Superior temporal gyrus (tissue), 1 donor: ENCODE results near the gene EIF1B.
A peak's percentile ranks its signal among the peaks of the same experiment; 100 is the strongest.

ENCODE experiments used
- DNase-seq: peaks from one replicate; pipeline ENCODE4 v3.0.0-alpha.2; 2016; ENCODE audit errors: extremely low spot score

Gene EIF1B

DNA sequence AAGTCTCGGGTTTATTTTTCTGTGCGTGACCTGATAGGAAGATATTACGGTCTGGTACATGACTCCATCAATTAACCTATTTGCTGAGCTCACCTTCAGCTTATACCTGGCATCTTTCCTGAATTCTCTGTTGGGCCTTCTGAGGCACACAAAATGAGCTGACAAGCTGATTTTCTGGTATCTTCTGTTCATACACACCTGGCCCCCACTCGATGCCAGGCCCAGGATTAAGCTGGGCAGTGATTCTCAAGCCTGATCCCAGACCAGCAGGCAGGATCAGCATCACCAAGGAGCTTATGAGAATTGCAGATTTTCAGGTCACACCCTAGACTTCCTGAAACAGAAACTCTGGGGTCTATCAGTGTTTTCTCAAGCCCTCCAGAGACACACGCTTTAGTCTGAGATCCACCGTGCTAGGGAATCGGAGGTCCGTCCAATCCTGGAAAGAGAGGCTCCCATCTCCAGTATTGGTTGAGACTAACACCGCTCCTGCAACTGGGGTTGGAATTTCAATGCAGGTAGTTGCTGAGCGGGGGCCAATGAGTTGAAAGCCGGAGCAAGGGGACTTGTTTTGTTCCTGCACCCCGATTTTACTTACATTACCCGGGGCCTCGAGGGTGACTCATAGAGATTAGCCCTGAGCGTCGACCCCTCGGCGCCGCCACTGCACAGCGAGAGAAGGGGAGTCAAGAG lies 636 bp upstream of the EIF1B start:
- no peak for DNase-seq

DNA sequence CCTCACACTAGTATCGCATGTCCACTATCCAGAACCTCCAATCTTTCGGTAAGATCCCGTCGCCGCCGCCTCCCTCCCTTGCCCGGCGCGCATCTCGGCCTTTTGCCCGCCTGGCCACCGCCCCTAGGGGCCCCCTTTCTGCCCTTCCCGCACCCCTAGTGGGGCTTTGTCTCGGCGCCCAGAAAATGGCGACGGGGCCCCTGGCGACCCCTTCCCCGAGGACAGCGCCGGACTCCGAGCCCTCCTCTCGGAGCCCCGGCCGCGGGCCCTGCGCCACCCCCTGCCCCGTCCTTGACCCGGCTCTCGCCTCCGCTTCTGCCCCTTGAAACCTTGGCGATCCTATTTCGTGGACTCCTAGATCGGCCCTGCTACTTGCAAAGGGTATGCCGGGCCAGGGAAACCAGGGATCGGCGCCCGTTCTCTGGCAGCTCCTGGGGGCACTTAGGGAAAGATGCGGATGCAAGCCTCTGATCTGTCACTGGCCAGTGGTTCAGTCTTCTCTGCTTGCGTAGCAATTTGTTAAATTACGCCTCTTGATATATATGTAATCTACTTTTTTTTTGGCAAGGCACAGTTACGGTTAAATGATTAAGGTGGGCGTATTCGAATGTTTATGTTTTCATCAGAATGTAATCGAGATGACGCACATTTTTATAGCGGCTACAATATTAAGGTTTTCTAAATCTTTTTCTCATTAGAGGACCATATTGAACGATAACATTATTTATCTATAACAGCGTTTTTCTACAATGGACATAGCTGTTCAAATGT lies 603 bp downstream of the EIF1B start:
- peak; percentile 62 for DNase-seq

DNA sequence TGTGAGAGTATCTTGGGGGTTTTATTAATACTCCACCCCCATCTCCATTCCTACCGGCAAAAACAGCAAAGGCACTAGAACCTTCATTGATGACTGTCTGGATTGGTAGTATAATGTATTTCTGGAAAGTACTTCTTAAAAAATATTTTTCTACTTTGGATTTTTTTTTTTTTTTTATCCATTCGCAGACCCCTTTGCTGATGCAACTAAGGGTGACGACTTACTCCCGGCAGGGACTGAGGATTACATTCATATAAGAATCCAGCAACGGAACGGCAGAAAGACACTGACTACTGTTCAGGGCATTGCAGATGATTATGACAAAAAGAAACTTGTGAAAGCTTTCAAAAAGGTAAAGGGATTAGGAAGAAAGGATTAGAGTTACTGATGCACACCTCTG lies 1.2 kb downstream of the EIF1B start:
- DNase-seq = peak; percentile 59

DNA sequence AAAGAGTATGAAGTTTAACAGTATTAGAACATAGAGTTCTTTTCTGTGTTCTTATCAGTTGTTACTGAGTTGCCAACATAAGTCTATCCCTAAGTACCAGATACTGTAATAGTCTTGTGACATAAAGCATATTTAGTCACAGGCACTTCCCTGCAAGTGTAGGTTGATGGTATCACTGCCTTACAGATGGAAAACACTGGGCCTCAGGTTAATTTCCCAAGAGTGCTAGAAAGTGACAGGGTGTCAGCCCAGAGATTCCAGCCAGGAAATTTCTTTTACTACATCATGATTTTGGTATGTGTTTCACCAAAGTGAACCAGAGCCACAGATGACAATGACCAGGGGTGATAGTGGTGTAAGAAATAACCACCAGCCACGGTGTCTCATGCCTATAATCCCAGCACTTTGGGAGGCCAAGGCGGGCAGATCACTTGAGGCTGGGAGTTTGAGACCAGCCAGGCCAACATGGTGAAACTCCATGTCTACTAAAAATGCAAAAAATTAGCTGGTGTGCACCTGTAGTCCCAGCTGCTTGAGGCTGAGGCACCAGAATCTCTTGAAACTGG lies 3.2 kb downstream of the EIF1B start:
- DNase-seq = peak; percentile 33

DNA sequence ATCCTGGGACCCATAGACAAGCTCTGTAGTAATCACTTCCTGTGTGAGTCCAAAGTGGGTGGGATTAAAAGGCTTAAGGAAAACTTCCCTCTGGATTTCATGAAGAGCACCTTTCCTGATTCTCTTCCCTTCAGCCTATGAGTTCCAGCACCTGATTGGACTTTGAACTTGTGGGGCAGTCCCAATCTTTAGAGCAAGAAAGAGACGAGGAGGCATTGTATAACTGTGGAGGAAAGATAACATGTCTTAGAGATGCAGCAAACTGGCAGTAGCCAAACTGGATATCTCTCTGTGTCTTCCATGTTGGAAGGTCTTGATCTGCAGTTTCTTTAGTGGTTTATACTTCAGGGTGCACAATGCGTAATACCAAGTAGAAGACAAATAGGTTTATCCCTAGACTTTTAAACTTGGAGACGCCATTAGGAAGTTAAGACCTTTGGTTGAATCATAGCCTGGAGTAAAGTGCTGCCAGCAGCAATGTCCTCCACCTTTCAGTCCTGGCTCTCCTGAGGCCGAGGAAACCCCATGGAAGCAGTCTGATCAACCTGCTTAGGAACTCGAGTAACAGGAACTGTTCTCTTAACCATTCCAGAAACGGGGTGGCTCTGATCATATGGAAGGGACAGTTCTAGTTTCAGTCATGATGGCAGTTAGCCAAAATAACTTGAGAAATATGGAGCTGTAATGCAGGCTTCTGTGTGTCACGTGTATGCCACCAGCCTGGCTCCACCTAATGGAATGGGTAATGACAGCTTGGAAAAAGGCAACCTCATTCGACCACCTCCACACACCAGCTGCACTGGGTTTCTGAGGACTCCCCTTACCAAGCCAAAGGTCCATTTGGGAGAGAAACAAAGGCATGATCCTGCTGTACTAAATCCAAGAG lies 4.7 kb downstream of the EIF1B start:
- DNase-seq = no peak

DNA sequence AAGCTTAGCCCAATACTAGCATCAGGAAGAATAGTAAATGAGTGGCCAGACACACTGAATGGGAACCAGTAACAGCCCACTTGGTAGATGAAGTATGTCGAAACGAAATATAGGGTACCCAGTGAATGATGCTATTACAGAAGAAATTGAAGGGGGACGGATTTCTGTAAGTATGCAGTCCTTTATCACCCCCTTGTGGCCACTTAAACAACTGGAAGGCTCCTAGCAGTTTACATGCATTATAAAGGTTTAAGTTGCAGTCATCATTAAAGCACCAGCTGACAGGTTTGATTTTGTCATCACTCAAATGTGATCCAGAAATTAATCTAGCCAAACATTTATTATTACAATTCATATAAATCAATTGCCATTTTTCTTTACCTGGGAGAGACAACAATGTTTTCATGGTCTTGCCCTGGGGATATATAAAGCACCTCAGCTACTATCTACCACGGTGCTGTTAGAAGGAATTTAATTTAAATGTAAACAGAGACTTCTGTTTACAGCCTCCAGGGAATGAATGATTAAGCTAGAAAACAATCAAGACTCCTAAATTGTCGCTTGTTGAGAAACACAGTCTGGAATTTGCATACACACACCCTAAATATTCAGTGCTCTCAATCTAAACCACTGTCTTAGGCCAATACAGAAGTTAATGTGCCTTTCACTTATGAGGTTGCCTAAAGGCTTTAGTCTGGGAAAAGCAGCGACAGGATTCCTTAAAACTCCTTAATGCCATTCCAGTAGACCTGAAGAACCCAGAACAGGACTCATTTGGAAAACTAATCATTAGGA lies 7.8 kb downstream of the EIF1B start:
- peak; percentile 94 for DNase-seq

DNA sequence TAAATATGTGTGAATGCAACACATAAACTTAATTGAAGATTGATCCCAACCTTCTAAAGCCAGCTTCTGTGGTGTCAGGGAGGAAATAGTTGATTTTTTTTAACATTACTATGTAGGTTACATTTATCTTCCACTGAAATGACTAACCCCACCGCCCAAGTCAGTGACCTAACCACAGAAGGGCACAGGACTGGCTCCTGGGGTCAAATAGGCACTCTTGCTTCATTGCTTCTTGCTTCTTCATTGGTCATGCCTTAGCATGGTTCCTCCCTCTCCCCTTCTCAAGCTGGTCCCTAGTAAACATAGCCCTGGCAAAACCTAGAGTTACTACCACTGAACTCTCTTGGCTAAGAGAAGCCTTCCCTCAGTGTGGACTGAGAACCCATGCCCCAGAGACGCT lies 12.3 kb downstream of the EIF1B start:
- no peak for DNase-seq

DNA sequence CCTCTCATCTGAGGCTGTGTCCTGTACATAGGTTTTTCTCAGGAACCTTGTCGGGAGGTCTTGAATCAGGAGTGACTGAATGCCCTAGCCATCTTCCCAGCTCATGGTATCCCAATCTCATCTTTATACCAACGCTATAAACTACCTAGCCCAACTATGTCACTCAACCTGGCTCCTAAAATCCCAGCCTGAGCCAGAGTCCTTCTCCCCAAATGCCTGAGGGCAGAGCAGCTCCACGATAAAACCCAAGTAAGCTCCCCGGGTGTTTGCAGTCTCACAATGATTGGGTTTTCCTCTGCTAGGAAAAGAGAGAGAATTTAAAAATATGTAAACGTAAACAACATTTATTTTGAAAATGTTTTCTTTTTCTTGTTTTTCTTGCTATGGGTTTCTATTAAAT lies 14.4 kb downstream of the EIF1B start:
- DNase-seq = no peak

DNA sequence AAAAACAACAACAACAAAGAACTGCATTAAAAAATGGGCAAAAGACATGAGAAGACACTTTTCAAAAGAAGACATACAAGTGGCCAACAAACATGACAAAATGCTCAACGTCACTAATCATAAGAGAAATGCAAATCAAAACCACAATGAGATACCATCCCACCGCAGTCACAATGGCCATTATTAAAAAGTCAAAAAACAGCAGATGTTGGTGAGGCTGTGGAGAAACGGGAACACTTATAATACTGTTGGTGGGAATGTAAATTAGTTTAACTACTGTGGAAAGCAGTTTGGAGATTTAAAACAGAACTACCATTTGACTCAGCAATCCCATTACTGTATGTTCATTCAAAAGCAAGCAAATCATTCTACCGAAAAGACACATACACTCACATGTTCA lies 15.1 kb downstream of the EIF1B start:
- no peak for DNase-seq

DNA sequence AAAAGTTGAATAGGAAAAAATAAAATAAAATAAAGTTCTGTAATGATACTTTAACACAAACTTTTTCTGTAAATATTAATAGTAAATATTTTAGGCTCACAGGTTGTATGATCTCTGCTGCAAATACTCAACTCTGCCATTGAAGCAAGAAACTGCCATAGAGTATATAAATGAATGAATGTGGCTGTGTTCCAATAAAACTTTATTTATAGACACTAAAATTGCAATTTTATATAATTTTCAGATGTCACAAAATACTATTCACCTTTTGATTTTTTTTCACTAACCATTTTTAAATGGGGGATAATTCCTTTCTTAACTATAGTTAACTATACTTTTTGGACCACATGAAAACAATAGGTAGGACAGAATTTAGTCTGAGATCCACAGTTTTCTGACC lies 16.0 kb downstream of the EIF1B start:
- DNase-seq = no peak

DNA sequence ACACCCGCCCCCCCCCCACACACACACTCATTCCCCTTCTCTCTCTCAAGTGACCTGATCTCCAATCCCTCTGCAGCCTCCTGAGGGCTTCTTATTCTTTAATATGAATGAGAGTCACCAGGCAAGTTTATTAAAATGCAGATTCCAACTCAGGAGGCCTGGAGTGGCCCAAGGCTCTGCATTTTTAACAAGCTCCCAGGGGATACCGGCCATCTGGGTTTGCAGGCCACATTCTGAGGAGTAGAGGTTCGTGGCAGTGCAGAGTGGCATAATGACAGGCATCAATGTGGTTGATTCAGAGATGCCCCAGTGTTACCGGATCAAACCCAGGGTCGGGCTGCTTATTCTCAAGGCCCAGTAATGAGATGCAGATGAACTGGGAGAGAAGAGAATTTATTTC lies 18.9 kb downstream of the EIF1B start:
- no peak for DNase-seq

DNA sequence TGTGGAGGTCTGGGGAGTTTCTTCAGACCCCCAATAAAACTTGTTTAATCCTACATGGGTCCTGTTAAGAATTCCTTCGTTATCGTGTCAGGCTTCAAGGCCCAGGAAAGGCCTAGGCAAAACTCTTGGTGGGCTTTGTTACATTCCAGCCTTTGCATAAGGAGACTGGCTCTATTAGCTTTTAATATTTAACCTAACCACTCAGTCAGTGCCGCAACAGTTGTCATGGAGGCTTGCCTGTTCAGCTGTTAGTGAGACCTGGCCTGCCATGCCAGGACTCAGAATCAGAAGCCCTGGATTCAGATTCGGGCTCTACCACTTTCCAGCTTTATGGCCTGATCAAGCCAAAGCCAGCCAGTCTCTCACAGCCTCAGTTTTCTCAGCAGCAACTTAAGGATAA lies 19.6 kb downstream of the EIF1B start:
- no peak for DNase-seq

DNA sequence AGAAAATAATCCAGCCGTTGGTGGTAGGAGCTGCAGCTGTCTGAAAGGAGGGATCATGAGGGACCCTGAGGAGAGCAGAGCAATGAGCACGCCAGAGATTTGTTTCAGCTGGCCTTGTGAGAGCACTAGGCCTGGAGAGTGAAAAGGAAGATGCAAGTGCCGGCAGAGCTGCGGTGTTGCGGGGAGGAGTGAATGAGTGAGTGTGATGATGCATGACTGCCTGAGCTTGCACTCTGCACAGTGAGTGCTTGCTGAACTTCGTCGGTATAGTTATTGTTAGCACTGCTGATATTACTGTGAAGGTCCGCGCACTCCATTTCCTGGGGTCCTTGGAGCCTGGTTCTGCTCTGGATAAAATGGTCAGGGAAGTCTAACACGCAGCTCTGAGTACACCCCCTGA lies 23.2 kb downstream of the EIF1B start:
- DNase-seq = no peak

DNA sequence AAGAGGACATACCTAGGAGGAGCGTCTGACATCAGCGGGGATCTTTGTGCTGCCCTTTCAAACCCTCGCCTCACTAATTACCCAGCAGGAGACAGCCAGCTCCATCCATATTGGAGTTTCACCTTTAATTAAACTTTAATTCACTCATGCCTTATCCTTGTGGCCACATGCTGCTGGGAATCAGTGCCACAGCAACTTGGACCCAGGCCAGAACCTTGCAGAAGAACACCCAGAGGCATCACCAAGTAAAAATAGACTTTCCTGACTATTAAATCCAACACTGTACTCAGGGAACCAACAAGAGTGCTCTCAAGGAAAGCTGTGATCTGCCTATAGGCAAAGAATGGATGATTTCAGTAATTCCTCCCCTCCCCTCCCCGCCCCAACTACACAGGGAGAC lies 23.9 kb downstream of the EIF1B start:
- no peak for DNase-seq

DNA sequence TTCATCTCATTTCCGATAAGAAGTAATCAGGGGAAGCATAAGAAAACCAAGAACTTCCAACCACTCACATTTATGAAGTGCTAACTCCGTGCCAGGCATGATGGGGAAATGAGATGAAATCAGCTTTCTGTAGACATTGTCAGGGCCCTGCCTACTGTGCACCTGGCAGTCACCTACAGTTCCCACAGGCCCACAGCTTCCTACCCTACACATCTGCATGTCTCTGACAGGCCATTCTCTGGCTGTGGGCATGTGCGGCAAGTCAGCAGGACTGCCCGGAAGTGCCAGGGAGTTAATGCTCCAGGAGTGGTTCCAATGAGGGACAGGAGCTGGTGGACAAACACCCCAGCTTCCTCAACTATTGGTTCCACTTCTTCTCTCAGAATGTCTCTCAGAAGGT lies 24.3 kb downstream of the EIF1B start:
- DNase-seq = no peak

DNA sequence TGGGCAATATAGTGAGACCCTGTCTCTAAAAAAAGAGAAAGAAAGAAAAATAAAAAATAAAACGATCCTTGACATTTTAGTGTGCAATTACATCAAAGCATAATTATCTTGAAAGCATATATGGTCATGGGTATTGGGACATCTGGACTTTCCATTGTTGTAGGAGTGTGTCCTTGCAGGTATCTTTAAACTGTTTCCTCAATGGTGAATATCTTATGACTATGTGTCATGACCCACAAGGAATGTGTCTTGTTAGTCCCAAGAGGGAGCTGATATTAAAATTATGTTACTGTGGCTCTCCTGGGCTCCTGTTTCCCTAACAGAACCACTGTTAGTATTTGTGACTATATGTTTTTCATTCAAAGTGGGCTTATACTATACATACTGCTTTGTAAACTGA lies 26.6 kb downstream of the EIF1B start:
- DNase-seq = no peak

DNA sequence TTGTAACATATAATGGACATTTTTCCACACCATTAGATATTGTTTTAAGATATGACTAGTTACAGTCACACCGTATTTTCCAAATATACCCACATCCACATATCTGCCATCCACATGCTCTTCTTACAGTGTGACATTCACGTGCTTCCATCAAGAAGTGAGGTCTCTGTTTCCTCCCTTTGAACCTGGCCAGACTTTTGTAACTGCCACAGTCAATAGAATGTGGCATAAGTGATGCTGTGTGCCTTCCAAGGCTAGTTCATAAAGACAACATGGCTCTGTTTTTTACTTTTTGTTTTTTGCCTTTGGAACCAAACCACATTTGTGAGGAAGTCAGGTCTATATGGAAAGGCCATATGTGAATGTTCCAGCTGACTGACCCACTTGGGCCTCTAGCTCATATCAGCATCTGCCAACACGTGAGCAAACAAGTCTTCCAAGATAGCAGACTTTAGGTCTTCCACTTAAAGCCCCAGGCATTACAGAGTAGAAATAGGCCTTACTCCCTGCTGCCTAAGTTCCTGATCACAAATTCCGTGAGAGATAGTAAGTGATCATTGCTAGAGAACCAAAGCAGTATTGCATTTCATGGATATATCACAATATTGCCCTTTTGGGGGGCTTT lies 27.1 kb downstream of the EIF1B start:
- DNase-seq = no peak

DNA sequence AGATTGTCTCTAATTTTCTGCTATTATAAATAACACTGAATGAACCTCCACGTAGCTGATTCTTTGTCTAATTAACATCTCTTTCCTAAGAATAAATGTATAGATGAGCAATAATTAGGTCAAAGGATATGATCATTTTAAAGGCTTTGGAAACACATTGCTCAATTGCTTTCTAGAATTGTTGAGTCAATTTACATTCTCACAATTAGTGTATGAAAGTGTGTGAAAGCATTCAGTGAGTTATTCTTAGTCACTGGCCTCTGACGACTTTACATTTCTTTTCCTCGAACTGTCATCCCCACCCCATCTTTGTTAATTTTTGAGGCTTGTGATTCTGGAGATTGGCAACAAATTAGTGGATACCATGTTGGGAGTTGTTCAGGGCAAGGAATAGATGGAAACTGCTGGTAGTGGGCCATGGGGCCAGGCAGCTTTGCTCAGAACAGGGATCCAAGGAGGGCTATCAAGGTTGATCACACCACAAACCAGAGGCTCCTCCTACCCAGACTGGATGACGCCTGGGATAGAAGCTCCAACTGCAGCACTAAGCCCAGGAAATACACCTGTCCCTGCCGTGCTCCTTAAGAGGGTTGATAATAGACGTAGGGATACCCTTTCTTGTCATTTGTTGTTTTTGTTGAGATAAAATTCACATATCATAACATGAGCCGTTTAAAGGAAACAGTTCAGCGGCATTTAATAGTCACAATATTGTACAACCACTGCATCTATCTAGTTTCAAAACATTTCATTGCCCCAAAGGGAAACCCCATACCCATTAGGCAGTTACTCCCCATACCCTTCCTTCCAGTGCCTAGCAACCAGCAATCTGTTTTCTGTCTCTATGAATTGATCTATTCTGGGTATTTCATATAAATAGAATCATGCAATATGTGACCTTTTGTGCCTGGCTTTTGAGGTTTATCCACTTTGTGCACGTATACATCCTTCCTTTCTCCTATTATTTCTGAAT lies 27.9 kb downstream of the EIF1B start:
- no peak for DNase-seq

DNA sequence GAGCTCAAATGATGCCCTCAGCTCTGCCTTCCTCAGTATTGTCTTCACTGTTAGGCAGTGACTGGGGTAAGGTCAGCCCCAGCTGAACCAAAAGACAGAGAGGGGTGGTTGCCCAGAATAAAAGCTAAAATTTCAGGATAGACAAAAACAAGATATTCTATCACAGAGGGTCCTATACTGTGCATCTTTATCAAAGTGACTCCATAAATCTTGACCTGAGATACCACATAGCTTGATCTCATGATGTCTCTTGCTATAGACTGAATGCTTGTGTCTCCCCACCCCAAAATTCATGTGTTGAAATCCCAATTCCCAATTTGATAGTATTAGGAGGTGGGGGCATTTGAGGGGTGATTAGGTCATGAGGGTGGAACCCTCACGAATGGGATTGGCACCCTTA lies 30.4 kb downstream of the EIF1B start:
- DNase-seq = no peak
